GM23338 (cell line): ENCODE measurements around the gene DIAPH3.

Experiments used
- CREB1 ChIP-seq: fragments of 250-450 bp; sonication (Bioruptor Pico); IDR thresholded peaks from 2 replicates; pipeline ENCODE4 v1.5.0; 2020; ENCODE audit warnings: low read depth, mild to moderate bottlenecking, moderate library complexity
- CTCF ChIP-seq, 2 experiments: fragments of 200-600 bp in 1 of 2; sonication (generic) in 1 of 2; conservative IDR thresholded peaks; 2 replicates each; pipeline versions ENCODE4 v1.5.1 to v1.6.1; 2016 to 2017; ENCODE audit warnings: antibody characterized with exemption in 2 of 2, low read depth in 2 of 2, mild to moderate bottlenecking in 2 of 2, moderate library complexity in 1 of 2
- ETS1 ChIP-seq: IDR thresholded peaks from 2 replicates; pipeline ENCODE4 v1.6.1; 2016; ENCODE audit warnings: antibody characterized with exemption
- EZH2 ChIP-seq: fragments of 200-600 bp; sonication (generic); IDR thresholded peaks from one replicate; pipeline ENCODE4 v1.8.0; 2017; ENCODE audit warnings: antibody characterized with exemption, mild to moderate bottlenecking, low read depth; ENCODE audit not compliant: unreplicated experiment
- EZH2phosphoT487 ChIP-seq: fragments of 200-600 bp; sonication (generic); IDR thresholded peaks from one replicate; pipeline ENCODE4 v1.8.1; 2018; ENCODE audit warnings: antibody characterized with exemption; ENCODE audit not compliant: unreplicated experiment
- JUNB ChIP-seq: IDR thresholded peaks from one replicate; pipeline ENCODE4 v1.6.1; 2016; ENCODE audit warnings: antibody characterized with exemption; ENCODE audit not compliant: unreplicated experiment
- NANOG ChIP-seq: IDR thresholded peaks from 2 replicates; pipeline ENCODE4 v1.6.1; 2016; ENCODE audit warnings: antibody characterized with exemption, borderline replicate concordance
- POLR2AphosphoS5 ChIP-seq: IDR thresholded peaks from 2 replicates; pipeline ENCODE4 v1.6.1; 2016; ENCODE audit warnings: antibody characterized with exemption, low read depth
- REST ChIP-seq: IDR thresholded peaks from one replicate; pipeline ENCODE4 v1.6.1; 2018; ENCODE audit warnings: antibody characterized with exemption; ENCODE audit not compliant: unreplicated experiment
- STAT1 ChIP-seq: IDR thresholded peaks from one replicate; pipeline ENCODE4 v1.6.1; 2016; ENCODE audit warnings: antibody characterized with exemption; ENCODE audit not compliant: unreplicated experiment
- ZNF114 ChIP-seq: fragments of 250-450 bp; sonication (Bioruptor Pico); IDR thresholded peaks from 2 replicates; pipeline ENCODE4 v1.5.0; 2020; ENCODE audit warnings: mild to moderate bottlenecking, moderate library complexity
- ZNF331 ChIP-seq: fragments of 250-450 bp; sonication (Bioruptor Pico); IDR thresholded peaks from 2 replicates; pipeline ENCODE4 v1.5.0; 2020; ENCODE audit warnings: low read depth, mild to moderate bottlenecking, moderate library complexity
- ZNF462 ChIP-seq: fragments of 250-450 bp; sonication (Bioruptor Pico); IDR thresholded peaks from 2 replicates; pipeline ENCODE4 v1.5.0; 2020; ENCODE audit warnings: mild to moderate bottlenecking, moderate library complexity

GRCh38 chr13:60062502-60062901, 101.2 kb downstream of the DIAPH3 start:
- TF ChIP-seq EZH2 (no peak), CTCF (conservative IDR thresholded peaks at IDR 0.05; ENCODE audit: low read depth in 2 of 2) (no peak), REST (no peak), POLR2AphosphoS5 (no peak), EZH2phosphoT487 (no peak), CREB1 (no peak), NANOG (no peak), JUNB (no peak), ZNF462 (CRISPR knock-in tag) (no peak), ETS1 (no peak), STAT1 (no peak), ZNF331 (CRISPR knock-in tag) (no peak), ZNF114 (CRISPR knock-in tag) (no peak)
